ENCODE data around the gene FLYWCH2.
"Not testable (repeated sequence)": the region's sequence is repeated elsewhere in the genome, so short reads cannot be mapped to it uniquely, and the experiment has no call there.

FLYWCH2 gene

DNA sequence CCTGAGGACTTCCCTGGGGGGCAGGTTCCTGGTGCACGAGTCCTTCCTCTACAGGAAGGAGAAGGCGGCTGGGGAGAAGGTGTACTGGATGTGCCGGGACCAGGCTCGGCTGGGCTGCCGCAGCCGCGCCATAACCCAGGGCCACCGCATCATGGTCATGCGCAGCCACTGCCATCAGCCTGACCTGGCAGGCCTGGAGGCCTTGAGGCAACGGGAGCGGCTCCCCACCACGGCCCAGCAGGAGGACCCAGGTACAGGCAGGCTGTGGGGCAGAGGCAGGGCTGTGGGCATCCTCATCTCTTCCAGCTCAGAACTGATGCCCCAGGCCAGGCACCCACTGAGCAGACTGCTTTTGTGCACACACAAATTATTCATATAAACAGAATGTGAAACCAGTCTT, 55.2 kb downstream of the FLYWCH2 start:
- no peak for DNase-seq (ENCODE audit: low spot score)

- no peak for DNase-seq (ENCODE audit: low spot score)
These were observed 57.0 kb downstream of the FLYWCH2 start for GRCh38 chr16:2939968-2940367.

DNA sequence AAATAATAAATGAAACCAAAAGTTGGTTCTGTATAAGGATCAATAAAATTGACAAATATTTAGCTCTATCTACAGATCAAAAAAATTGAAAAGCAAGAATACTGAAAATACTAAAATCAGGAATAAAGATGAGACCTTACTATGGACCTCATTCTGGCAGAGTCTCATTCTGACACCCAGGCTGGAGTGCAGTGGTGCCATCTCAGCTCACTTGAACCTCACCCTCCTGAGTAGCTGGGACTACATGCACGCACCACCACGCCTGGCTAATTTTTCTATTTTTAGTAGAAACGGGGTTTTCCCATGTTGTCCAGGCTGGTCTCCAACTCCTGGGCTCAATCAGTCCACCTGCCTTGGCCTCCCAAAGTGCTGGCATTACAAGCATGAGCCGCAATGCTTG, 59.0 kb downstream of the FLYWCH2 start:
- no peak for DNase-seq (ENCODE audit: low spot score)

- DNase-seq (ENCODE audit: low spot score): not testable (repeated sequence)
These were observed 60.7 kb downstream of the FLYWCH2 start for GRCh38 chr16:2943716-2944115.

DNA sequence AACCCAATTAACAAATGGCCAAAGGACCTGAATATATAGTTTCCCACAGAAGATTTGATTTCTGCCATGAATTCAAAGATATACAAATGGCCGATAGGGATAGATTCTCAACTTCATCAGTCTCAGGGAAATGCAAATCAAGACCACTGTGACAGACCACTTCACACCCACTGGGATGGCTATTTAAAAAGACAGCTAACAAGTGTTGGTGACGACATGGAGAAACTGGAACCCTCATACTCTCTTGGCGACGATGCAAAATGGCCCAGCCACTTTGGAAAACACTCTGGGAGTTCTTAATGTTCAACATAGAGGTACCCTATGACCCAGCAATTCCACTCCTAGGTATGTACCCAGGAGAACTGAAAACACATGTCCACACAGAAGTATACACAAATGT, 63.6 kb downstream of the FLYWCH2 start:
- no peak for DNase-seq (ENCODE audit: low spot score)
